Astrocyte (in vitro differentiated cells and primary cell): Measurements from ENCODE around the gene MIA. TPM values are rescaled to one million over a fixed set of nuclear protein-coding genes. Genes with fewer than 3 reads are reported as not detected.

ENCODE experiments used
- DNase-seq: peaks from one replicate; pipeline ENCODE4 v3.0.0-alpha.2; 2010; ENCODE audit warnings: low read depth
- FAIRE-seq: peaks from 2 replicates; lab custom pipeline; 2011; peaks lifted over from hg19 to GRCh38; lab: Jason Lieb, UNC
- H2AFZ ChIP-seq: 2 replicates; pipeline ENCODE4 v1.6.0; 2012; ENCODE audit warnings: low read depth, low read length, inconsistent platforms
- H3K27ac ChIP-seq: 2 replicates; pipeline ENCODE4 v1.5.1; 2011; ENCODE audit warnings: low read depth, low read length, inconsistent platforms
- H3K27me3 ChIP-seq: 2 replicates; pipeline ENCODE4 v1.6.0; 2011; ENCODE audit warnings: low read length, inconsistent platforms; ENCODE audit not compliant: insufficient read depth
- H3K36me3 ChIP-seq: 2 replicates; pipeline ENCODE4 v1.5.1; 2011; ENCODE audit warnings: low read length, inconsistent platforms; ENCODE audit not compliant: insufficient read depth
- H3K4me1 ChIP-seq: 2 replicates; pipeline ENCODE4 v1.5.1; 2011; ENCODE audit warnings: low read length, inconsistent platforms; ENCODE audit not compliant: insufficient read depth
- H3K4me2 ChIP-seq: 2 replicates; pipeline ENCODE4 v1.6.0; 2012; ENCODE audit warnings: low read length, inconsistent platforms
- H3K4me3 ChIP-seq: 2 replicates; pipeline ENCODE4 v1.5.1; 2011; ENCODE audit warnings: low read depth, mild to moderate bottlenecking, low read length, inconsistent platforms; ENCODE audit not compliant: insufficient read depth
- H3K79me2 ChIP-seq: 2 replicates; pipeline ENCODE4 v1.6.0; 2012; ENCODE audit warnings: mild to moderate bottlenecking, low read length, inconsistent platforms; ENCODE audit not compliant: insufficient read depth
- H3K9ac ChIP-seq: 2 replicates; pipeline ENCODE4 v1.6.0; 2012; ENCODE audit warnings: mild to moderate bottlenecking, low read length, inconsistent platforms
- H3K9me3 ChIP-seq: 2 replicates; pipeline ENCODE4 v1.5.1; 2012; ENCODE audit warnings: low read depth, mild to moderate bottlenecking, low read length, inconsistent platforms; ENCODE audit not compliant: insufficient read depth
- H4K20me1 ChIP-seq: 2 replicates; pipeline ENCODE4 v1.6.0; 2012; ENCODE audit warnings: low read length, inconsistent platforms; ENCODE audit not compliant: insufficient read depth
- H3K27ac Mint-ChIP-seq: one replicate; pipeline ENCODE4 v1.8.0; 2021; ENCODE audit warnings: mild to moderate bottlenecking, mixed read lengths; ENCODE audit not compliant: unreplicated experiment
- H3K27me3 Mint-ChIP-seq: one replicate; pipeline ENCODE4 v1.8.0; 2021; ENCODE audit warnings: low read depth, mixed read lengths; ENCODE audit not compliant: unreplicated experiment
- H3K36me3 Mint-ChIP-seq: one replicate; pipeline ENCODE4 v1.8.0; 2021; ENCODE audit warnings: low read depth, mixed read lengths; ENCODE audit not compliant: unreplicated experiment
- H3K4me1 Mint-ChIP-seq: one replicate; pipeline ENCODE4 v1.8.0; 2021; ENCODE audit warnings: low read depth, mixed read lengths; ENCODE audit not compliant: unreplicated experiment
- H3K4me3 Mint-ChIP-seq: one replicate; pipeline ENCODE4 v1.8.0; 2021; ENCODE audit warnings: mild to moderate bottlenecking, moderate library complexity, mixed read lengths; ENCODE audit not compliant: unreplicated experiment
- H3K9me3 Mint-ChIP-seq: one replicate; pipeline ENCODE4 v1.8.0; 2021; ENCODE audit warnings: mild to moderate bottlenecking, mixed read lengths; ENCODE audit not compliant: unreplicated experiment
- EZH2 ChIP-seq: IDR thresholded peaks from 2 replicates; pipeline ENCODE4 v1.6.1; 2012; ENCODE audit warnings: mild to moderate bottlenecking, low read length, inconsistent platforms; ENCODE audit not compliant: insufficient read depth
- total RNA-seq: library from RNA; stranded (reverse); gene quantifications from 2 replicates; pipeline ENCODE4 v1.2.1, GENCODE V29; 2021
- TF ChIP-seq, protein P1 (sequence below): IDR thresholded peaks from 2 replicates; pipeline ENCODE4 v1.5.1; 2011; ENCODE audit warnings: low read depth, mild to moderate bottlenecking, inconsistent platforms, low read length, moderate library complexity; ENCODE audit not compliant: insufficient read depth

The MIA gene
- total RNA-seq, 1 donor from 2014 or later, result 2.5 TPM

GRCh38 chr19:40741527-40742390, 33.6 kb upstream of the MIA start:
- FAIRE-seq, result no peak
- no peaks in the 10 kb centered on the region for H4K20me1 ChIP-seq
- peak overlapping the region; percentile 34 for H3K27ac Mint-ChIP-seq

DNA sequence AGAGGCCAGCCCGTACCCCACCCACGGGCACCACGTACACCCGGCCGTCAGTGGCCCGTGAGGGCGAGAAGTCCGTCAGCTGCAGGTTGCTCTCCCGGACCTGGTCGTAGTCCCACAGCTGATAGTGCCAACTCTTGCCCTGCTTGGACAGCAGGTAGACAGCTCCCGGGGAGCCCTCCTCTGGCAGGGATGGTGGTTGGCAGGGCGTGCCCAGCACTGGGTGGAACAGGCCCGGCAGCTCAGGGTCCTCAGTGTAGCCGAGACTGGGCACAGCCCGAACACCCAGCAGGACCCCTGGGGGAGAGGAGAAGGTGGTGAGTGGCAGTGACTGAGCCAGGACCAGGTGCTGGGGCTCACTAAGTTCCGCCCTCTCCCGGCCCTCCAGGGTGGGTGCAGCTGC, 32.8 kb upstream of the MIA start:
- H3K9me3 ChIP-seq, result no peaks in the 10 kb centered on the region
- H3K9me3 Mint-ChIP-seq, result no peaks in the 10 kb centered on the region
- TF ChIP-seq, protein P1, sequence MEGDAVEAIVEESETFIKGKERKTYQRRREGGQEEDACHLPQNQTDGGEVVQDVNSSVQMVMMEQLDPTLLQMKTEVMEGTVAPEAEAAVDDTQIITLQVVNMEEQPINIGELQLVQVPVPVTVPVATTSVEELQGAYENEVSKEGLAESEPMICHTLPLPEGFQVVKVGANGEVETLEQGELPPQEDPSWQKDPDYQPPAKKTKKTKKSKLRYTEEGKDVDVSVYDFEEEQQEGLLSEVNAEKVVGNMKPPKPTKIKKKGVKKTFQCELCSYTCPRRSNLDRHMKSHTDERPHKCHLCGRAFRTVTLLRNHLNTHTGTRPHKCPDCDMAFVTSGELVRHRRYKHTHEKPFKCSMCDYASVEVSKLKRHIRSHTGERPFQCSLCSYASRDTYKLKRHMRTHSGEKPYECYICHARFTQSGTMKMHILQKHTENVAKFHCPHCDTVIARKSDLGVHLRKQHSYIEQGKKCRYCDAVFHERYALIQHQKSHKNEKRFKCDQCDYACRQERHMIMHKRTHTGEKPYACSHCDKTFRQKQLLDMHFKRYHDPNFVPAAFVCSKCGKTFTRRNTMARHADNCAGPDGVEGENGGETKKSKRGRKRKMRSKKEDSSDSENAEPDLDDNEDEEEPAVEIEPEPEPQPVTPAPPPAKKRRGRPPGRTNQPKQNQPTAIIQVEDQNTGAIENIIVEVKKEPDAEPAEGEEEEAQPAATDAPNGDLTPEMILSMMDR, result no peak
- TF ChIP-seq EZH2, result no peak
- H3K4me3 Mint-ChIP-seq, result no peak overlapping the region
- no peak overlapping the region for H3K4me2 ChIP-seq
- peaks cover 9% of the 10 kb centered on the region for H3K36me3 ChIP-seq
- H3K4me3 ChIP-seq, result no peak overlapping the region
- no peak overlapping the region for H2AFZ ChIP-seq
- no peak overlapping the region for H3K9ac ChIP-seq
- peaks cover 20% of the 10 kb centered on the region for H3K36me3 Mint-ChIP-seq
- no peaks in the 10 kb centered on the region for H3K27me3 Mint-ChIP-seq
- H3K27ac Mint-ChIP-seq, result no peak overlapping the region
- no peak for FAIRE-seq
- no peaks in the 10 kb centered on the region for H4K20me1 ChIP-seq
- no peaks in the 10 kb centered on the region for H3K79me2 ChIP-seq
- H3K4me1 ChIP-seq, result peaks cover 8% of the 10 kb centered on the region
- H3K27ac ChIP-seq, result no peak overlapping the region
- peaks cover 10% of the 10 kb centered on the region for H3K4me1 Mint-ChIP-seq
- no peak for DNase-seq
- no peaks in the 10 kb centered on the region for H3K27me3 ChIP-seq

More at GRCh38 chr19:40741527-40742390, 33.6 kb upstream of the MIA start:
- no peak overlapping the region for H2AFZ ChIP-seq
- no peak overlapping the region for H3K4me3 ChIP-seq
- H3K9me3 Mint-ChIP-seq, result no peaks in the 10 kb centered on the region
- no peaks in the 10 kb centered on the region for H3K9me3 ChIP-seq
- no peak for DNase-seq
- no peak overlapping the region for H3K27ac ChIP-seq
- no peaks in the 10 kb centered on the region for H3K27me3 Mint-ChIP-seq
- H3K4me3 Mint-ChIP-seq, result no peak overlapping the region
- H3K4me1 Mint-ChIP-seq, result peaks cover 10% of the 10 kb centered on the region
- H3K4me2 ChIP-seq, result no peak overlapping the region
- no peaks in the 10 kb centered on the region for H3K79me2 ChIP-seq
- no peak for TF ChIP-seq EZH2
- TF ChIP-seq, protein P1, result no peak
- peaks cover 8% of the 10 kb centered on the region for H3K4me1 ChIP-seq
- peaks cover 25% of the 10 kb centered on the region for H3K36me3 Mint-ChIP-seq
- peaks cover 10% of the 10 kb centered on the region for H3K36me3 ChIP-seq
- H3K27me3 ChIP-seq, result no peaks in the 10 kb centered on the region
- H3K9ac ChIP-seq, result no peak overlapping the region

GRCh38 chr19:40742886-40743285, 32.4 kb upstream of the MIA start:
- Histone ChIP-seq H3K27ac (no peak overlapping the region), H3K27me3 (no peaks in the 10 kb centered on the region), H3K4me1 (peaks cover 8% of the 10 kb centered on the region), H3K9ac (no peak overlapping the region), H3K79me2 (no peaks in the 10 kb centered on the region), H3K9me3 (no peaks in the 10 kb centered on the region), H3K36me3 (peaks cover 7% of the 10 kb centered on the region), H3K4me3 (no peak overlapping the region), H4K20me1 (no peaks in the 10 kb centered on the region), H2AFZ (no peak overlapping the region), H3K4me2 (no peak overlapping the region)
- H3K4me1 Mint-ChIP-seq, result peaks cover 10% of the 10 kb centered on the region
- H3K27ac Mint-ChIP-seq, result no peak overlapping the region
- no peak overlapping the region for H3K4me3 Mint-ChIP-seq
- no peaks in the 10 kb centered on the region for H3K27me3 Mint-ChIP-seq
- FAIRE-seq (no peak), DNase-seq (no peak)
- no peaks in the 10 kb centered on the region for H3K9me3 Mint-ChIP-seq
- TF ChIP-seq EZH2, result no peak
- TF ChIP-seq, protein P1, result no peak
- H3K36me3 Mint-ChIP-seq, result peaks cover 18% of the 10 kb centered on the region
